Placental epithelial cell (primary cell): ENCODE results near the gene FAM120AOS. TPM values are rescaled to one million over a fixed set of nuclear protein-coding genes. Genes with fewer than 3 reads are reported as not detected.

ENCODE experiments used
- small RNA-seq: library from RNA; depleted of rRNA; stranded (forward); fragments of <200 nt; gene quantifications from one replicate; pipeline ENCODE3, GENCODE V24; 2012
- total RNA-seq: library from RNA; depleted of rRNA; stranded (reverse); fragments of >200 nt; gene quantifications from 2 replicates; pipeline ENCODE4 v1.2.3, GENCODE V29; 2012

The FAM120AOS gene
- total RNA-seq = 34.5 and 37.6 TPM in 2 replicates

DNA sequence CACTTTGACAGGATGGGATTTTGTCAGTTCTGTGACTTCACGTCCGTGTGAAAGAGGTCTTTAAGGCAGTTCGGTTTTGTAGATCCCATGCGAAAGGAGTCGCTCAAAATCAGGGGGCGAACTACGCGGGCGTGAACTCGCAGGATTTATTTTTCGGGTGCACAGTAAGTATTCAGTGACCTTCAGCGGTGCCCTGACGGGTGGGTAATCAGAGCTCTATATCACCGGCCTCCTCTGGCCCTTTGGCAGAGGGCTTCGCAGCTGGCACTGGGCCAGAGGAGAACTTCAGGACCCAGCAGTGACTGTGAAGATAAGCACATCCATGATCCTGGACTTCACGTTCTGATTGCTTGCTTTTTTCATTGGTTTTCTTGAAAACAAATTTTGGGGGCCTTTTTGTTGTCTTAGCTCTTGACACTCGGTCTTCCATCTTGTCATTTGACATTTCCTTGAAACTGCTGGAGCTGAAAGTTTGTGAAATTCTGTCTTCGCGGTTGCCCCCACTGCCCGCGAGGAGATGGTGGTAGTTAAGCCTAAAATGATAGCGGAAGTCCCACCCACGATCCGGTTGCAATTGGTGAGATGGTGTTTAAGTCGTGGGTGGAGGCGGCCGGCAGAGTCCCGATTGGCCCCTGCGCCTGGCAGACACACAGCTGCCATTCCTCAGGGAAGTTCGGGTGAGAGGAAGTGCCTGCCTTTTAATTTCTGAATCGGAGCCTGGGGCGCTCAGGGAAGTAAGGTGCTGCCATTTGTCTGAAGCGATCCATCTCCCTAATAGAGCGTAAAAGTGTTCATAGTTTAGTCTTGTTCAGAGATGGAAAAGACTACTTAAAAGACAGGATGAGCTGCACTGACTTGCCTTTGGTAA, at the start of gene FAM120AOS:
TSS of gene FAM120AOS (minus strand) at position 535 of the 868 bp plus-strand sequence. CDS start 872 bp downstream, outside the sequence.

DNA sequence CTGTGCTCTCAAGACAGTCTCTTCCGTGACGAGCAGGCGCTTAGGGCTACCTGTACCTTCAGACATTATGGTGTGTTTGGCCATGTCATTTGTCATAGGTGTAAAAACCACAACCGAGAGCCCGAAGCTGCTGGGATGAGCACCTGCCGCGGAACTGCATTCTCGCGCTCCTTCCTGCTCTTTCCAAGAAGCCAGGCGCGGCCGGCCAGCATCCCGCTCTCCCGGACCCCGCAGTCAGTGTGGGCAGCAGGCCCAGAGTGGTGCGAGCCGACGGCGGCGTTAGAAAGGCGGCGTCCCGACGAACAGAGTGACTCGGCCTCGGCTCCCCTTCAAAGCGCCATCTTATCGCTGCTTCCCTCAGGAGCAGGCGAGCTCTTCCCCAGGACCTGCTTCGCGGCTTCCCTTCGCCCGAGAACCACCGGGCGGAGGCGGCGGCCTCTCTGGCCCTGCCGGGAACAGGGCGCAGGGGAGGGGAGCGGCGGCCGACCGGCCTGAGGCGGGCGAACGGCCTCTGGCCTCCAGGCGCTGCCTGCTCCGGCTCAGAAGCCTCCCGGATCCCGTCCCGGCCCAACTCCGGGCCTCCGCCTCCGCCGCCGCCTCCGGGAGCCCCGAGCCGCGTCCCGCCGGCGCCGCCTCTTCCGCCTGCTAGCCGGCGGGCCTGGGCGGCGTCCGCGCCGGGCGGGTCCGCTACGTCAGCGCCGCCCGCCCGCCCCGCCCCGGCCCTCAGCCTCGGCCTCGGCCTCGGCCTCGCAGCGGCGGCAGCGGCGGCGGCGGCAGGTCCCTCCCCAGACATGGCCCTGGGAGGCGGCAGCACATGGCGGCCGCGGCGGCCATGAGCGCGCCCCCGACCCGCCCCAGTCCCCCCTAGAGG, 2.2 kb downstream of the FAM120AOS start, which contains the start of gene FAM120A:
TSS of gene FAM120A (plus strand) at position 741 of the 871 bp plus-strand sequence. CDS start 231 bp downstream, outside the sequence.

Small RNAs within 50 kb of the gene (small RNA-seq; reads per million reads assigned to genes)
- not detected for gene RF00019

Other genes starting within 250 kb of the FAM120AOS start
- 90.3 and 119 TPM in 2 replicates for gene FAM120A, start 1.9 kb downstream of the FAM120AOS start, total RNA-seq
- 14.9 and 17.3 TPM in 2 replicates for gene PHF2, start 123.0 kb upstream of the FAM120AOS start, total RNA-seq